Prostate gland (tissue), 2 donors: ENCODE data around the gene CHCHD6.

ENCODE experiments used
- CTCF ChIP-seq, 4 experiments: fragments of 200-600 bp in 2 of 4; fragments of 450-650 bp in 2 of 4; sonication (generic) in 2 of 4; IDR thresholded peaks; 1 replicate in 3 of 4; 2 replicates in 1 of 4; pipeline ENCODE4 v1.5.1; 2016 to 2019; ENCODE audit warnings: antibody characterized with exemption in 4 of 4, mild to moderate bottlenecking in 2 of 4, moderate library complexity in 2 of 4
- POLR2AphosphoS5 ChIP-seq: sonication (generic); formaldehyde crosslinking; IDR thresholded peaks from one replicate; pipeline ENCODE4 v1.6.1; 2017; ENCODE audit warnings: antibody characterized with exemption

DNA sequence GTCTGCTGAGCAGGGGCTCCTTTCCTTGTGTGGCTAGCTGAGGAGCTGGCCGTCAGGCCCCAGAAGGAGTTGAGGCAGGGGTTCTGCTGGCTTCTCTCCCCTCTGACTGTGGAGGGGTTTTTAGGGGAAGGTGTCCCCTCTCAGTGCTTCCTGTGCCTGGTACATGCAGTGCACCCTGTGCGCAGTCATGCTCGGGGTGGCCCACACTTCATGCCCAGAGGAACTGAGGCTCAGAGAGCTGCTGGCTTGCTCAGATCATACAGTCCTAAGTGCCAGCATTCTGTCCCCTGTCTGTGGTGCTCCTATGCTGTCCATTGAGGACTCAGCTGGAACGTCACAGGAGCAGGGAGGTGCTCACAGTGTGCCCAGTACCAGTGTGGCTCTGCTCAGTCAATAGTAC, 211.0 kb downstream of the CHCHD6 start:
- TF ChIP-seq POLR2AphosphoS5 (no peak), CTCF (IDR thresholded peaks at IDR 0.05) (no peak)
